H7 (cell line): ENCODE results near the gene TBC1D5. TPM values are rescaled to one million over a fixed set of nuclear protein-coding genes. Genes with fewer than 3 reads are reported as not detected.

Experiments used
- DNase-seq: peaks from one replicate; pipeline ENCODE4 v3.0.0; 2012
- H3K27me3 ChIP-seq: 2 replicates; pipeline ENCODE4 v1.6.0; 2011; ENCODE audit warnings: mild to moderate bottlenecking, low read length; ENCODE audit not compliant: control insufficient read depth, insufficient read depth
- H3K36me3 ChIP-seq: replicated peaks from 2 replicates; pipeline ENCODE4 v1.5.1; 2011; ENCODE audit warnings: low read length; ENCODE audit not compliant: control insufficient read depth, insufficient read depth
- H3K4me3 ChIP-seq: 2 replicates; pipeline ENCODE4 v1.5.1; 2011; ENCODE audit warnings: low read depth, mild to moderate bottlenecking, control low read depth, low read length, moderate library complexity; ENCODE audit not compliant: insufficient read depth
- total RNA-seq: library from RNA; depleted of rRNA; stranded (reverse); fragments of >200 nt; shearing (Covaris generic); gene quantifications from 2 replicates; pipeline ENCODE4 v1.2.3, GENCODE V29; 2014

Gene TBC1D5
- total RNA-seq, 1 experiment from 2014 or later = 26.8 TPM

- Histone ChIP-seq H3K27me3 (no peaks in the 10 kb centered on the region), H3K4me3 (no peak overlapping the region), H3K36me3 (no peaks in the 10 kb centered on the region)
- no peak for DNase-seq
Observed at GRCh38 chr3:17759901-17760300, 17.5 kb upstream of the TBC1D5 start.

- no peak for DNase-seq
- Histone ChIP-seq H3K27me3 (no peaks in the 10 kb centered on the region), H3K4me3 (no peak overlapping the region), H3K36me3 (no peaks in the 10 kb centered on the region)
Observed at GRCh38 chr3:17755836-17756235, 13.4 kb upstream of the TBC1D5 start.

DNA sequence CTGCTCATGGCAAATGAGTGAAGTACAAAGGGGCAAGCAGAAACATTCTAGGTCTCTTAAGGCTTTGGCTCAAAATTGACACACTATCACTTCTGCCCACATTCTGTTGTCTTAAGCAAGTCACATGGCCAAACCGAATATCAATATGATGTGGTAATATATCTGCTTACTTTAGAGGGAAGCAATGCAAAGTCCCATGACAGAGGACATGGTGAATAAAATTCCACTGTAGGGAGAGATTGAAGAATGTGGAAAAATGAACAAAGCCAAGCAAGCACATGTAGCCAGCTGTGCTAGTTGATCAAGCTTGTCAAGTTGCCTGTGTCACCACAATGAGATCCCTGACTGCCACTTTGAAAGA, 11.2 kb upstream of the TBC1D5 start:
- no peaks in the 10 kb centered on the region for H3K36me3 ChIP-seq
- no peak for DNase-seq
- no peak overlapping the region for H3K4me3 ChIP-seq
- H3K27me3 ChIP-seq = no peaks in the 10 kb centered on the region

GRCh38 chr3:17752876-17753631, 10.6 kb upstream of the TBC1D5 start:
- Histone ChIP-seq H3K27me3 (no peaks in the 10 kb centered on the region), H3K36me3 (no peaks in the 10 kb centered on the region), H3K4me3 (no peak overlapping the region)
- DNase-seq = no peak

GRCh38 chr3:17752436-17752835, 10.0 kb upstream of the TBC1D5 start:
- Histone ChIP-seq H3K36me3 (no peaks in the 10 kb centered on the region), H3K27me3 (no peaks in the 10 kb centered on the region), H3K4me3 (no peak overlapping the region)
- no peak for DNase-seq

GRCh38 chr3:17749705-17750293, 7.4 kb upstream of the TBC1D5 start:
- Histone ChIP-seq H3K36me3 (no peaks in the 10 kb centered on the region), H3K4me3 (no peak overlapping the region), H3K27me3 (no peaks in the 10 kb centered on the region)
- DNase-seq = no peak

DNA sequence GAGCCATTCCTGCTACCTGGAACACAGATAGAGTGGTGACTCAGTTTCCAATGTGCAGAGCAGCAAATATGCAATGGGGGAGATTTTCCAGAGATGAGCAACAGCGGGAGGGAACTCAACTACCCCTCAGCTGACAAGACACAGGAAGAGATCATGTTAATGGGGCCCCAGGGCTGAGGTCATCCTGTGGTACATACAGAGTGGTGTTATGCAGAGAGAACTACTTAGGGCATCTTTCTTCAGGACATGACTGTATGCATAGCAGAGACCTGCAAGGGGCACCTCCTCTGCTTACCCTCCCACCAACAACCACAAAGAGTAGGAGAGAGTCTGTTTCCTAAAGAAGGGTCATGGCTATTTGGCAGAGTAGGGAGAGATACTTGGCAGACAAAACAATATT, 6.8 kb upstream of the TBC1D5 start:
- DNase-seq = no peak
- Histone ChIP-seq H3K4me3 (no peak overlapping the region), H3K27me3 (no peaks in the 10 kb centered on the region), H3K36me3 (no peaks in the 10 kb centered on the region)

DNA sequence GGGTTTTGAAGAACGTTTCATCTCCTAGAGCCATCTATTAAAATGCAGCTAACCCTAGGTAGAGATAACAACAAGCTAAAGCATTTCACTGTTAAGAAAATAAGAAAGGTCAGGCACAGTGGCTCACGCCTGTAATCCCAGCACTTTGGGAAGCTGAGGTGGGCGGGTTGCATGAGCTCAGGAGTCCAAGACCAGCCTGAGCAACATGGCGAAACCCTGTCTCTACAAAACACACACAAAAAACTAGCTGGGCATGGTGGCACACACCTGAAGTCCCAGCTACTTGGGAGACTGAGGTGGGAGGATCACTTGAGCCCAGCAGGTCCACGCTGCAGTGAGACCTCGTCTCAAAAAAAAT, 5.4 kb upstream of the TBC1D5 start:
- DNase-seq = no peak
- Histone ChIP-seq H3K27me3 (no peaks in the 10 kb centered on the region), H3K4me3 (no peak overlapping the region), H3K36me3 (no peaks in the 10 kb centered on the region)

- Histone ChIP-seq H3K4me3 (no peak overlapping the region), H3K36me3 (no peaks in the 10 kb centered on the region), H3K27me3 (no peaks in the 10 kb centered on the region)
- no peak for DNase-seq
Observed at GRCh38 chr3:17747174-17747889, 4.9 kb upstream of the TBC1D5 start.

GRCh38 chr3:17745894-17746293, 3.5 kb upstream of the TBC1D5 start:
- H3K27me3 ChIP-seq = no peaks in the 10 kb centered on the region
- H3K4me3 ChIP-seq = no peak overlapping the region
- DNase-seq = no peak
- no peaks in the 10 kb centered on the region for H3K36me3 ChIP-seq

GRCh38 chr3:17745301-17745700, 2.9 kb upstream of the TBC1D5 start:
- DNase-seq = no peak
- H3K36me3 ChIP-seq = no peaks in the 10 kb centered on the region
- H3K27me3 ChIP-seq = no peaks in the 10 kb centered on the region
- no peak overlapping the region for H3K4me3 ChIP-seq

- H3K36me3 ChIP-seq = no peaks in the 10 kb centered on the region
- no peaks in the 10 kb centered on the region for H3K27me3 ChIP-seq
- no peak overlapping the region for H3K4me3 ChIP-seq
- no peak for DNase-seq
Observed at GRCh38 chr3:17744693-17745092, 2.3 kb upstream of the TBC1D5 start.

DNA sequence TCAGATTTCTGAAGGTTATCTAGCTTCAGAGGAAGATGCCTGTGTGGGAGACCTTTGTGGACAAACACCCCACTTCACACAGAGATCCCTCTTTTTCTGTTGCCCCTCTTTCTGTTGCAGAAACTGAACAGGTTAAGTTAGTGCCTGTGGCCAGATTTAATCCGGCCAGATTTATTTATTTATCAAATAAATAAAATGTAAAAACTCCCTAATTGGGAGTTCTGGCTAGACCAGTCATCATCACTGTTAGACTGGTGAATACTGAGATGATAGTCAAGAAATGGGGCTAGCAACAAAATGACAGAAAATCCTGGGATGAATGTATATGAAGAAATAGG, 1.2 kb upstream of the TBC1D5 start:
- H3K27me3 ChIP-seq = no peaks in the 10 kb centered on the region
- no peak overlapping the region for H3K4me3 ChIP-seq
- DNase-seq = no peak
- no peaks in the 10 kb centered on the region for H3K36me3 ChIP-seq

DNA sequence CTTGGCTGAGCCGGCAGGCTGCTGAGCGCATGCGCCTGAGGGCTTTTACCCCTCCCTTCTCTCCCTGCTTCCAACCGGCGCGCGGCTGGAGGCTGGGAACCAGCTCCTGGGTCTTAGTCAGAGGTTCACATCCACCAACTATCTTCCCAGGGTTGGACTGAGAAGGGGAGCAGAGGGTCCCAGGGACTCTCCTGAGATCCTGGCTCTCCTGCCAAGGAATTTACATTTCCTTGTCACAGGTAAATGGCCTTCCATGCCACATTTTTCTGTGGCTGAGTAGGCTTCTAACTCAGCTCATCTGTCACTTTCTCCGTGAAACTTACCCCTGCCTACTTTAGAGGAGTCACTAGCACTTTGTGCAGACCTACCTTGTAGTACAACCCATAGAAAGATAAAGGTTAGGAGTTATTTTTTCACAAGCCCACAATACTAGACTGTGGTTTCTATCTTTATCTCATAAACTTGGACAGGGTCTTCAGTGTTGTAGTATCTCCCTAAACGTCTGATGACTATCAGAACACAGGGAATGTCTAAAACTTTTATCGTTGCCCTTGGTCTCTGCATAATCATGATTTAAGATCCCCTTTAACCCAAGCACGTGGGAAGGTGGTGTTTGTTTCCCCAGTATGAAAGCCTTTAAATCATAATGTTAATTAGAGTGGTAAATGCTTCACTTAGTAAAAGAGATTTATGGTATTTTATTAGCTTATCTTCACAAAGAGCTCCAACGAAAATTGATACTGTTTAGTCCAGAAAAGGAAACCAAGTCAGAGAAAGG, 638 bp upstream of the TBC1D5 start:
- peak overlapping the region; percentile 78 for H3K4me3 ChIP-seq
- no peak for DNase-seq
- H3K36me3 ChIP-seq = no peaks in the 10 kb centered on the region
- no peaks in the 10 kb centered on the region for H3K27me3 ChIP-seq

- no peak for DNase-seq
- Histone ChIP-seq H3K4me3 (peak overlapping the region; percentile 78), H3K36me3 (no peaks in the 10 kb centered on the region), H3K27me3 (no peaks in the 10 kb centered on the region)
Observed at GRCh38 chr3:17741621-17742101, 770 bp downstream of the TBC1D5 start.
